IPS-18a (cell line): Measurements from ENCODE around the gene AAR2.

ENCODE experiments used
- H3K27ac ChIP-seq: one replicate; pipeline ENCODE4 v1.5.1; 2013; ENCODE audit warnings: low read length
- H3K27me3 ChIP-seq: one replicate; pipeline ENCODE4 v1.6.1; 2013; ENCODE audit warnings: mild to moderate bottlenecking, low read length; ENCODE audit not compliant: control insufficient read depth, insufficient read depth
- H3K36me3 ChIP-seq: one replicate; pipeline ENCODE4 v1.6.1; 2013; ENCODE audit warnings: low read depth, low read length; ENCODE audit not compliant: control insufficient read depth
- H3K4me1 ChIP-seq: one replicate; pipeline ENCODE4 v1.6.1; 2013; ENCODE audit warnings: low read depth, low read length; ENCODE audit not compliant: control insufficient read depth
- H3K4me3 ChIP-seq: one replicate; pipeline ENCODE4 v1.5.1; 2013; ENCODE audit warnings: low read length
- H3K9ac ChIP-seq: one replicate; pipeline ENCODE4 v1.6.1; 2013; ENCODE audit warnings: mild to moderate bottlenecking, low read length, moderate library complexity
- H3K9me3 ChIP-seq: one replicate; pipeline ENCODE4 v1.6.1; 2013; ENCODE audit warnings: low read depth, low read length; ENCODE audit not compliant: control insufficient read depth

The AAR2 gene

GRCh38 chr20:36261389-36262105 is 25.3 kb downstream of the AAR2 start:
- no peaks in the 10 kb centered on the region for H3K9me3 ChIP-seq
- no peak overlapping the region for H3K4me3 ChIP-seq
- H3K9ac ChIP-seq, result no peak overlapping the region
- H3K27ac ChIP-seq, result no peak overlapping the region
- H3K27me3 ChIP-seq, result no peaks in the 10 kb centered on the region
- H3K4me1 ChIP-seq, result peaks cover 17% of the 10 kb centered on the region
- H3K36me3 ChIP-seq, result peaks cover 4% of the 10 kb centered on the region

GRCh38 chr20:36262440-36262839 is 26.2 kb downstream of the AAR2 start:
- Histone ChIP-seq H3K4me1 (peaks cover 17% of the 10 kb centered on the region), H3K9ac (no peak overlapping the region), H3K4me3 (no peak overlapping the region), H3K27me3 (no peaks in the 10 kb centered on the region), H3K27ac (no peak overlapping the region), H3K9me3 (no peaks in the 10 kb centered on the region), H3K36me3 (no peaks in the 10 kb centered on the region)

- Histone ChIP-seq H3K9ac (no peak overlapping the region), H3K27me3 (no peaks in the 10 kb centered on the region), H3K4me3 (no peak overlapping the region), H3K36me3 (no peaks in the 10 kb centered on the region), H3K27ac (no peak overlapping the region), H3K4me1 (peaks cover 7% of the 10 kb centered on the region), H3K9me3 (no peaks in the 10 kb centered on the region)
Measured at GRCh38 chr20:36264426-36265246, 28.4 kb downstream of the AAR2 start.

GRCh38 chr20:36266189-36266588 is 29.9 kb downstream of the AAR2 start:
- Histone ChIP-seq H3K4me1 (no peaks in the 10 kb centered on the region), H3K9ac (no peak overlapping the region), H3K4me3 (no peak overlapping the region), H3K27me3 (no peaks in the 10 kb centered on the region), H3K36me3 (no peaks in the 10 kb centered on the region), H3K27ac (no peak overlapping the region), H3K9me3 (no peaks in the 10 kb centered on the region)

GRCh38 chr20:36267605-36268381 is 31.5 kb downstream of the AAR2 start:
- Histone ChIP-seq H3K9ac (no peak overlapping the region), H3K27me3 (no peaks in the 10 kb centered on the region), H3K4me3 (no peak overlapping the region), H3K4me1 (no peaks in the 10 kb centered on the region), H3K9me3 (no peaks in the 10 kb centered on the region), H3K36me3 (no peaks in the 10 kb centered on the region), H3K27ac (no peak overlapping the region)

- no peaks in the 10 kb centered on the region for H3K27me3 ChIP-seq
- no peaks in the 10 kb centered on the region for H3K36me3 ChIP-seq
- H3K9ac ChIP-seq, result no peak overlapping the region
- no peaks in the 10 kb centered on the region for H3K4me1 ChIP-seq
- no peak overlapping the region for H3K27ac ChIP-seq
- no peaks in the 10 kb centered on the region for H3K9me3 ChIP-seq
- no peak overlapping the region for H3K4me3 ChIP-seq
Measured at GRCh38 chr20:36268440-36269342, 32.4 kb downstream of the AAR2 start.

GRCh38 chr20:36269507-36269906 is 33.2 kb downstream of the AAR2 start:
- no peak overlapping the region for H3K4me3 ChIP-seq
- H3K27ac ChIP-seq, result no peak overlapping the region
- no peak overlapping the region for H3K9ac ChIP-seq
- no peaks in the 10 kb centered on the region for H3K36me3 ChIP-seq
- H3K27me3 ChIP-seq, result no peaks in the 10 kb centered on the region
- H3K9me3 ChIP-seq, result no peaks in the 10 kb centered on the region
- H3K4me1 ChIP-seq, result no peaks in the 10 kb centered on the region

- Histone ChIP-seq H3K9ac (no peak overlapping the region), H3K27ac (no peak overlapping the region), H3K9me3 (no peaks in the 10 kb centered on the region), H3K36me3 (no peaks in the 10 kb centered on the region), H3K4me1 (no peaks in the 10 kb centered on the region), H3K4me3 (no peak overlapping the region), H3K27me3 (no peaks in the 10 kb centered on the region)
Measured at GRCh38 chr20:36270744-36271638, 34.7 kb downstream of the AAR2 start.

GRCh38 chr20:36271639-36272546 is 35.6 kb downstream of the AAR2 start:
- Histone ChIP-seq H3K27ac (no peak overlapping the region), H3K36me3 (no peaks in the 10 kb centered on the region), H3K4me3 (no peak overlapping the region), H3K9ac (no peak overlapping the region), H3K9me3 (no peaks in the 10 kb centered on the region), H3K4me1 (no peaks in the 10 kb centered on the region), H3K27me3 (no peaks in the 10 kb centered on the region)
